GM19099 (cell line): ENCODE results near the gene EIF4EBP2.

ENCODE experiments used
- POLR2A ChIP-seq: IDR thresholded peaks from 3 replicates; pipeline ENCODE4 v1.6.1; 2011; ENCODE audit warnings: low read depth; ENCODE audit not compliant: insufficient read length; ENCODE audit errors: extremely low read depth

EIF4EBP2 gene

GRCh38 chr10:70409772-70410171 is 5.8 kb downstream of the EIF4EBP2 start:
- TF ChIP-seq POLR2A = no peak

- TF ChIP-seq POLR2A = no peak
Observed at GRCh38 chr10:70410608-70411007, 6.7 kb downstream of the EIF4EBP2 start.

GRCh38 chr10:70412356-70412755 is 8.4 kb downstream of the EIF4EBP2 start:
- no peak for TF ChIP-seq POLR2A

- no peak for TF ChIP-seq POLR2A
Observed at GRCh38 chr10:70417568-70417967, 13.6 kb downstream of the EIF4EBP2 start.

- TF ChIP-seq POLR2A = no peak
Observed at GRCh38 chr10:70418229-70418628, 14.3 kb downstream of the EIF4EBP2 start.

- TF ChIP-seq POLR2A = no peak
Observed at GRCh38 chr10:70418713-70419112, 14.8 kb downstream of the EIF4EBP2 start.

- no peak for TF ChIP-seq POLR2A
Observed at GRCh38 chr10:70424320-70424719, 20.4 kb downstream of the EIF4EBP2 start.

- TF ChIP-seq POLR2A = no peak
Observed at GRCh38 chr10:70425096-70425495, 21.2 kb downstream of the EIF4EBP2 start.

- TF ChIP-seq POLR2A = no peak
Observed at GRCh38 chr10:70426823-70427222, 22.9 kb downstream of the EIF4EBP2 start.

GRCh38 chr10:70430493-70431445 is 26.8 kb downstream of the EIF4EBP2 start:
- TF ChIP-seq POLR2A = no peak

GRCh38 chr10:70432101-70432500 is 28.2 kb downstream of the EIF4EBP2 start:
- TF ChIP-seq POLR2A = no peak

GRCh38 chr10:70432561-70433263 is 28.8 kb downstream of the EIF4EBP2 start:
- no peak for TF ChIP-seq POLR2A

GRCh38 chr10:70433581-70434280 is 29.8 kb downstream of the EIF4EBP2 start:
- no peak for TF ChIP-seq POLR2A

GRCh38 chr10:70435241-70436085 is 31.5 kb downstream of the EIF4EBP2 start:
- TF ChIP-seq POLR2A = no peak
